ENCODE measurements around the gene HES7.

Gene HES7

DNA sequence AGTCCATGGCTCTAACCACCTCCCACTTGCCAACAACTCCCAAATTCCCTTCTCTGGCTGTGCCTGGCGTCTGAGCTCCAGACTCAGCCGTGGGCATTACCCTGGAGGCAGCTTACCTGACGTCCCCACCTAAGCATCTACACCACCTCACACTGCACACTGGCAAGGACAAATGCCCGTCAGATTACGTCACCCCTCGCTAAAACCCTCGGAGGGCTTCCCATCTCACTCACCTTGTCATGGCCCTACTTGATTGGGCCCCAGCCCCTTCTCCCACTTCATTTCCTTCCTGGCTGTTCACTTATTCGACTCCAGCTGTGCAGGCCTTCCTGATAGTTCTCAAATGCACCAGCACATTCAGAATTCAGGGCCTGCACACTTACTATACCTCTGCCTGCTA, 19.0 kb downstream of the HES7 start:
- Histone ChIP-seq H3K9me3 (ENCODE audit: low read length) (no peaks in the 10 kb centered on the region), H3K4me3 (ENCODE audit: low read length) (no peak overlapping the region), H2AFZ (ENCODE audit: low read depth, low read length) (no peak overlapping the region)

GRCh38 chr17:8103549-8103948, 20.4 kb downstream of the HES7 start:
- H3K27me3 ChIP-seq (ENCODE audit: insufficient read depth, low read length) = peaks cover 21% of the 10 kb centered on the region
- no peaks in the 10 kb centered on the region for H3K9me3 ChIP-seq (ENCODE audit: low read length)
- H3K4me3 ChIP-seq (ENCODE audit: low read length) = no peak overlapping the region
- H3K36me3 ChIP-seq (ENCODE audit: insufficient read depth, low read length) = no peaks in the 10 kb centered on the region
- H3K4me1 ChIP-seq (ENCODE audit: insufficient read depth, low read length) = peaks cover 4% of the 10 kb centered on the region
- no peak overlapping the region for H2AFZ ChIP-seq (ENCODE audit: low read depth, low read length)

More for the DNA sequence above, 19.0 kb downstream of the HES7 start:
- peaks cover 32% of the 10 kb centered on the region for H3K27me3 ChIP-seq (ENCODE audit: insufficient read depth, low read length)
- peaks cover 2% of the 10 kb centered on the region for H3K4me1 ChIP-seq (ENCODE audit: insufficient read depth, low read length)
- H3K36me3 ChIP-seq (ENCODE audit: insufficient read depth, low read length) = no peaks in the 10 kb centered on the region

GRCh38 chr17:8101721-8102120, 22.2 kb downstream of the HES7 start:
- no peaks in the 10 kb centered on the region for H3K36me3 ChIP-seq (ENCODE audit: insufficient read depth, low read length)
- no peak overlapping the region for H2AFZ ChIP-seq (ENCODE audit: low read depth, low read length)
- peaks cover 15% of the 10 kb centered on the region for H3K27me3 ChIP-seq (ENCODE audit: insufficient read depth, low read length)
- H3K4me1 ChIP-seq (ENCODE audit: insufficient read depth, low read length) = peaks cover 4% of the 10 kb centered on the region
- H3K9me3 ChIP-seq (ENCODE audit: low read length) = no peaks in the 10 kb centered on the region
- no peak overlapping the region for H3K4me3 ChIP-seq (ENCODE audit: low read length)

GRCh38 chr17:8100763-8101162, 23.1 kb downstream of the HES7 start:
- peaks cover 4% of the 10 kb centered on the region for H3K4me1 ChIP-seq (ENCODE audit: insufficient read depth, low read length)
- H3K4me3 ChIP-seq (ENCODE audit: low read length) = no peak overlapping the region
- H3K36me3 ChIP-seq (ENCODE audit: insufficient read depth, low read length) = no peaks in the 10 kb centered on the region
- H3K27me3 ChIP-seq (ENCODE audit: insufficient read depth, low read length) = peaks cover 10% of the 10 kb centered on the region
- no peaks in the 10 kb centered on the region for H3K9me3 ChIP-seq (ENCODE audit: low read length)
- no peak overlapping the region for H2AFZ ChIP-seq (ENCODE audit: low read depth, low read length)

- Histone ChIP-seq H3K27me3 (ENCODE audit: insufficient read depth, low read length) (peaks cover 12% of the 10 kb centered on the region), H3K9me3 (ENCODE audit: low read length) (no peaks in the 10 kb centered on the region), H3K4me1 (ENCODE audit: insufficient read depth, low read length) (peaks cover 4% of the 10 kb centered on the region), H2AFZ (ENCODE audit: low read depth, low read length) (no peak overlapping the region), H3K4me3 (ENCODE audit: low read length) (no peak overlapping the region), H3K36me3 (ENCODE audit: insufficient read depth, low read length) (no peaks in the 10 kb centered on the region)
Measured at GRCh38 chr17:8100111-8100510, 23.8 kb downstream of the HES7 start.

GRCh38 chr17:8096541-8096940, 27.4 kb downstream of the HES7 start:
- no peaks in the 10 kb centered on the region for H3K36me3 ChIP-seq (ENCODE audit: insufficient read depth, low read length)
- no peak overlapping the region for H2AFZ ChIP-seq (ENCODE audit: low read depth, low read length)
- no peaks in the 10 kb centered on the region for H3K9me3 ChIP-seq (ENCODE audit: low read length)
- H3K4me3 ChIP-seq (ENCODE audit: low read length) = no peak overlapping the region
- H3K4me1 ChIP-seq (ENCODE audit: insufficient read depth, low read length) = peaks cover 4% of the 10 kb centered on the region
- peaks cover 4% of the 10 kb centered on the region for H3K27me3 ChIP-seq (ENCODE audit: insufficient read depth, low read length)

DNA sequence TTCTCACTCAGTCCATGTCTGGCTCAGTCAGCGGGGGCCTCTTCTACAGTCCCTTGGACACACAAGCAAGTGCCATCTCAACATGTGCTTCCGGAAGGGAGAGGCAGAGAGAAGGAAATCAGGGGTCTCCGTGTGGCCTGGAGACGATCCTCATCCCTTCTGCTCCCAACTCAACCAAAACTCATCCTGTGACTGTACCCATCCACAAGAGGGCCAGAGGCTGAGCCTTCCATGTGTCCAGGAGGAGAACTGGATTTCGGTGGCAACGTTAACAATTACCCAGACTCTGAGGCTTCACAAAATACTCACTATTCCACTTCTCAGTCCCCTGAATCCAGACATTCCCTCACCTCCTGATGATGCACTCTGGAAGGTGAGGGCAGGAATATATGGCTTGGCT, 28.5 kb downstream of the HES7 start:
- Histone ChIP-seq H2AFZ (ENCODE audit: low read depth, low read length) (no peak overlapping the region), H3K9me3 (ENCODE audit: low read length) (no peaks in the 10 kb centered on the region), H3K36me3 (ENCODE audit: insufficient read depth, low read length) (no peaks in the 10 kb centered on the region), H3K27me3 (ENCODE audit: insufficient read depth, low read length) (peaks cover 7% of the 10 kb centered on the region), H3K4me3 (ENCODE audit: low read length) (no peak overlapping the region), H3K4me1 (ENCODE audit: insufficient read depth, low read length) (peaks cover 4% of the 10 kb centered on the region)

GRCh38 chr17:8091033-8091687, 32.7 kb downstream of the HES7 start:
- peaks cover 32% of the 10 kb centered on the region for H3K27me3 ChIP-seq (ENCODE audit: insufficient read depth, low read length)
- no peak overlapping the region for H3K4me3 ChIP-seq (ENCODE audit: low read length)
- H3K36me3 ChIP-seq (ENCODE audit: insufficient read depth, low read length) = no peaks in the 10 kb centered on the region
- no peaks in the 10 kb centered on the region for H3K9me3 ChIP-seq (ENCODE audit: low read length)
- no peaks in the 10 kb centered on the region for H3K4me1 ChIP-seq (ENCODE audit: insufficient read depth, low read length)
- no peak overlapping the region for H2AFZ ChIP-seq (ENCODE audit: low read depth, low read length)

DNA sequence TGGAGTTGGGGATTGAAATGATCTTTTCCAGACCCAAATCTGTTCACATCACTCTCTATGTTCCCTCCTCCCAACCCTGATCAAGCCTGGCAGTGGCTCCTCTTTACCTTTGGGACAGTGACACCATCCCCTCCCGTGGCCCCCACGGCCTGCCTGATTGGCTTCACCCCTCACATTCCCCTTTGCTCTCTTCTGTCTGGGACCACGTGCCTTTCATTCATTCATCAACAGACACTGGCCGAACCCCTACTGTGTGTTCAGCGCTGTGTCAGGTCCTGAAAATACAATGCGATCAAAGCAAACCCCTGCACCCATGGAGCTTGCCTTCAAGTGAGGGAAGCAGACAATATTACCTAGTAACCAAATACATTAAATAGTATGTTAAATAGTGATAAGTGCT, 34.2 kb downstream of the HES7 start:
- no peak overlapping the region for H3K4me3 ChIP-seq (ENCODE audit: low read length)
- H3K27me3 ChIP-seq (ENCODE audit: insufficient read depth, low read length) = peaks cover 39% of the 10 kb centered on the region
- no peaks in the 10 kb centered on the region for H3K9me3 ChIP-seq (ENCODE audit: low read length)
- no peak overlapping the region for H2AFZ ChIP-seq (ENCODE audit: low read depth, low read length)
- no peaks in the 10 kb centered on the region for H3K4me1 ChIP-seq (ENCODE audit: insufficient read depth, low read length)
- no peaks in the 10 kb centered on the region for H3K36me3 ChIP-seq (ENCODE audit: insufficient read depth, low read length)

- peaks cover 47% of the 10 kb centered on the region for H3K27me3 ChIP-seq (ENCODE audit: insufficient read depth, low read length)
- no peaks in the 10 kb centered on the region for H3K4me1 ChIP-seq (ENCODE audit: insufficient read depth, low read length)
- no peaks in the 10 kb centered on the region for H3K9me3 ChIP-seq (ENCODE audit: low read length)
- no peak overlapping the region for H3K4me3 ChIP-seq (ENCODE audit: low read length)
- H2AFZ ChIP-seq (ENCODE audit: low read depth, low read length) = no peak overlapping the region
- no peaks in the 10 kb centered on the region for H3K36me3 ChIP-seq (ENCODE audit: insufficient read depth, low read length)
Measured at GRCh38 chr17:8087952-8088230, 36.0 kb downstream of the HES7 start.

GRCh38 chr17:8087075-8087951, 36.6 kb downstream of the HES7 start, which contains the start of gene ALOX12B:
TSS of gene ALOX12B (minus strand) at chr17:8087716. CDS start at chr17:8087442, 274 bp downstream.
- H2AFZ ChIP-seq (ENCODE audit: low read depth, low read length) = no peak within 1 kb of the TSS
- H3K4me1 ChIP-seq (ENCODE audit: insufficient read depth, low read length) = no peaks in the 10 kb centered on the region
- H3K4me3 ChIP-seq (ENCODE audit: low read length) = no peak within 1 kb of the TSS
- H3K9me3 ChIP-seq (ENCODE audit: low read length) = no peaks in the 10 kb centered on the region
- no peaks in the 10 kb centered on the region for H3K36me3 ChIP-seq (ENCODE audit: insufficient read depth, low read length)
- peaks cover 47% of the 10 kb centered on the region for H3K27me3 ChIP-seq (ENCODE audit: insufficient read depth, low read length)

DNA sequence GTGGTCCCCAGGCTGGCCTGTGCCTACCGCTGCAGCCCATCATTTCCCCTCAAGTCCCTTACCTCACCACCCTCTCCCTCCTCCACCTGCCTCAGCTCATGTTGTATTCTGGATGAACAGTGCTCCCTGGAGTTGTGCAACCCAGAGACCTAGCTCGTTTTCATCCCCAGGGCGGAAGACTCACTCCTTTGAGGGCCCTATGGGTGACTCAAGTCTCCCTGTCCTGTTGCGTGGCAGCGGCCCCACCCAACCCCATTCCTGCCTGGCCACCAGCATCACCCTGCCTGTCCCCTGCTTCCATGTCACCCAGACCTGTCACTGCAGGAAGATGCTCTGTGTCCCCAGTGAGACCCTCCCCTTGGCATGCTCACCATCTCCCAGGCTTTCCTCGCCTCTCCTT, 39.7 kb downstream of the HES7 start:
- peaks cover 3% of the 10 kb centered on the region for H3K4me1 ChIP-seq (ENCODE audit: insufficient read depth, low read length)
- H3K9me3 ChIP-seq (ENCODE audit: low read length) = no peaks in the 10 kb centered on the region
- H3K4me3 ChIP-seq (ENCODE audit: low read length) = no peak overlapping the region
- no peak overlapping the region for H2AFZ ChIP-seq (ENCODE audit: low read depth, low read length)
- peaks cover 47% of the 10 kb centered on the region for H3K27me3 ChIP-seq (ENCODE audit: insufficient read depth, low read length)
- H3K36me3 ChIP-seq (ENCODE audit: insufficient read depth, low read length) = no peaks in the 10 kb centered on the region

- H3K9me3 ChIP-seq (ENCODE audit: low read length) = no peaks in the 10 kb centered on the region
- H2AFZ ChIP-seq (ENCODE audit: low read depth, low read length) = no peak overlapping the region
- H3K4me1 ChIP-seq (ENCODE audit: insufficient read depth, low read length) = peaks cover 3% of the 10 kb centered on the region
- no peaks in the 10 kb centered on the region for H3K36me3 ChIP-seq (ENCODE audit: insufficient read depth, low read length)
- peaks cover 47% of the 10 kb centered on the region for H3K27me3 ChIP-seq (ENCODE audit: insufficient read depth, low read length)
- H3K4me3 ChIP-seq (ENCODE audit: low read length) = no peak overlapping the region
Measured at GRCh38 chr17:8082292-8082691, 41.6 kb downstream of the HES7 start.
